SK-N-SH (cell line): ENCODE measurements around the gene DLGAP3.

Source experiments
- CTCF ChIP-seq: fragments of 200-600 bp; sonication (generic); IDR thresholded peaks from 2 replicates; pipeline ENCODE4 v1.6.1; 2017; ENCODE audit warnings: antibody characterized with exemption, mild to moderate bottlenecking, moderate library complexity
- TCF12 ChIP-seq: IDR thresholded peaks from 2 replicates; pipeline ENCODE4 v1.4.0; 2012

- TF ChIP-seq CTCF (no peak), TCF12 (no peak)
Observed at GRCh38 chr1:34864759-34865158, 64.7 kb downstream of the DLGAP3 start.
